Naive thymus-derived CD4-positive, alpha-beta T cell (primary cell): ENCODE results near the gene DENND1B. TPM values are rescaled to one million over a fixed set of nuclear protein-coding genes. Genes with fewer than 3 reads are reported as not detected.
"Not testable (repeated sequence)": the region's sequence is repeated elsewhere in the genome, so short reads cannot be mapped to it uniquely, and the experiment has no call there.

ENCODE experiments used
- ATAC-seq: fragments of 150-1000 bp; cut with Tn5 transposase; 2 replicates; pipeline ENCODE4 v1.10.0; 2021; ENCODE audit warnings: mild to moderate bottlenecking, moderate library complexity
- CTCF ChIA-PET: fragments of 350-600 bp; sonication (Branson Sonifier 250); formaldehyde crosslinking; loops from one replicate; lab custom pipeline; 2021; ENCODE audit warnings: antibody characterized with exemption; lab: Charles Lee
- POLR2A ChIA-PET: fragments of 350-600 bp; sonication (Branson Sonifier 250); formaldehyde crosslinking; loops from one replicate; lab custom pipeline; 2021; ENCODE audit warnings: antibody characterized with exemption, inconsistent platforms; lab: Charles Lee
- DNase-seq, 9 donors: peaks; one replicate each; pipeline versions ENCODE4 v3.0.0 to v3.0.0-alpha.2; 2020 to 2022; ENCODE audit warnings: mixed read lengths in 1 of 9
- H3K27ac ChIP-seq: one replicate; pipeline ENCODE4 v1.7.0; 2013; ENCODE audit warnings: mild to moderate bottlenecking, low read depth, low read length, moderate library complexity
- H3K27me3 ChIP-seq, 2 donors: one replicate each; pipeline ENCODE4 v1.7.0; 2013; ENCODE audit warnings: low read length in 2 of 2, mild to moderate bottlenecking in 2 of 2, moderate library complexity in 2 of 2; ENCODE audit not compliant: control insufficient read depth in 2 of 2, insufficient read depth in 2 of 2
- H3K36me3 ChIP-seq, 3 experiments: 1 replicate in 2 of 3; 2 replicates in 1 of 3; pipeline ENCODE4 v1.7.0; 2013; ENCODE audit warnings: low read length in 3 of 3, mild to moderate bottlenecking in 3 of 3, moderate library complexity in 1 of 3; ENCODE audit not compliant: insufficient read depth in 3 of 3, control insufficient read depth in 2 of 3
- H3K4me1 ChIP-seq, 2 donors: one replicate each; pipeline ENCODE4 v1.7.0; 2013; ENCODE audit warnings: low read length in 2 of 2, mild to moderate bottlenecking in 2 of 2, moderate library complexity in 1 of 2; ENCODE audit not compliant: control insufficient read depth in 2 of 2, insufficient read depth in 2 of 2
- H3K4me3 ChIP-seq: 2 replicates; pipeline ENCODE4 v1.7.0; 2013; ENCODE audit warnings: mild to moderate bottlenecking, low read length
- H3K9me3 ChIP-seq, 3 experiments: 1 replicate in 2 of 3; 2 replicates in 1 of 3; pipeline ENCODE4 v1.7.0; 2013; ENCODE audit warnings: low read length in 3 of 3; ENCODE audit not compliant: control insufficient read depth in 2 of 3
- H3K27ac Mint-ChIP-seq, 9 donors: one replicate each; pipeline ENCODE4 v1.8.0; 2020 to 2022; ENCODE audit warnings: mixed read lengths in 9 of 9, mild to moderate bottlenecking in 8 of 9, moderate library complexity in 5 of 9, inconsistent platforms in 2 of 9
- H3K27me3 Mint-ChIP-seq, 5 donors: one replicate each; pipeline ENCODE4 v1.8.0; 2021 to 2022; ENCODE audit warnings: mixed read lengths in 5 of 5, mild to moderate bottlenecking in 1 of 5
- H3K36me3 Mint-ChIP-seq, 5 donors: one replicate each; pipeline ENCODE4 v1.8.0; 2020 to 2022; ENCODE audit warnings: mixed read lengths in 5 of 5, mild to moderate bottlenecking in 3 of 5, inconsistent platforms in 1 of 5
- H3K4me1 Mint-ChIP-seq, 7 donors: one replicate each; pipeline ENCODE4 v1.8.0; 2020 to 2022; ENCODE audit warnings: mixed read lengths in 7 of 7, mild to moderate bottlenecking in 3 of 7, inconsistent platforms in 1 of 7
- H3K4me3 Mint-ChIP-seq, 10 donors: one replicate each; pipeline ENCODE4 v1.8.0; 2020 to 2022; ENCODE audit warnings: mild to moderate bottlenecking in 10 of 10, mixed read lengths in 10 of 10, moderate library complexity in 6 of 10, inconsistent platforms in 2 of 10
- H3K9me3 Mint-ChIP-seq, 11 donors: one replicate each; pipeline ENCODE4 v1.8.0; 2020 to 2022; ENCODE audit warnings: mixed read lengths in 11 of 11, mild to moderate bottlenecking in 4 of 11, inconsistent platforms in 1 of 11, moderate library complexity in 1 of 11
- intact Hi-C, 2 donors: fragments of 100-400 bp; cut with micrococcal nuclease; formaldehyde crosslinking; loops; one replicate each; pipeline ENCODE4 v1.15.1; 2023
- polyA plus RNA-seq, 2 donors: library from polyadenylated mRNA; unstranded; fragments of 300-500 nt; fragmentation: Illumina TruSeq; gene quantifications; one replicate each; pipeline ENCODE4 v1.2.3, GENCODE V29; 2021
- total RNA-seq, 6 experiments: library from RNA in 5 of 6; stranded (reverse) in 5 of 6; gene quantifications; 1 replicate in 5 of 6; 2 replicates in 1 of 6; pipeline ENCODE4 v1.2.3 and lab custom pipeline; 2021 to 2026

The DENND1B gene
- total and polyA plus RNA-seq, 7 experiments from 2014 or later: 7.3 to 28.7 (median 18.2) TPM

DNA sequence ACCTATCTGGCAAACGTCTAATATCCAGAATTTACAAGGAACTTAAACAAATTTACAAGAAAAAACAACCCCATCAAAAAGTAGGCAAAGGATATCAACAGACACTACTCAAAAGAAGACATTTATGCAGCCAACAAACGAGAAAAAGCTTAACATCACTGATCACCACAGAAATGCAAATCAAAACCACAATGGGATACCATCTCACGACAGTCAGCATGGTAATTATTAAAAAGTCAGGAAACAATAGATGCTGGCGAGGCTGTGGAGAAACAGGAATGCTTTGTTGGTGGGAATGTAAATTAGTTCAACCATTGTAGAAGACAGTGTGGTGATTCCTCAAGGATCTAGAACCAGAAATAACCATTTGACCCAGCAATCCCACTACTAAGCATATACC lies 74.6 kb downstream of the DENND1B start:
- H3K27me3 Mint-ChIP-seq, H3K9me3 ChIP-seq, H3K4me1 ChIP-seq, H3K27me3 ChIP-seq, DNase-seq, POLR2A ChIA-PET, H3K4me3 ChIP-seq, H3K4me3 Mint-ChIP-seq, H3K27ac ChIP-seq, ATAC-seq, CTCF ChIA-PET, intact Hi-C loops, H3K36me3 ChIP-seq, H3K27ac Mint-ChIP-seq: not testable (repeated sequence)
- Mint-ChIP-seq H3K9me3 (peaks cover 0 to 24% (median 0%) of the 10 kb centered on the region in 11 donors), H3K4me1 (peaks cover 0 to 58% (median 46%) of the 10 kb centered on the region in 7 donors), H3K36me3 (peaks cover 0 to 37% (median 20%) of the 10 kb centered on the region in 5 donors)

DNA sequence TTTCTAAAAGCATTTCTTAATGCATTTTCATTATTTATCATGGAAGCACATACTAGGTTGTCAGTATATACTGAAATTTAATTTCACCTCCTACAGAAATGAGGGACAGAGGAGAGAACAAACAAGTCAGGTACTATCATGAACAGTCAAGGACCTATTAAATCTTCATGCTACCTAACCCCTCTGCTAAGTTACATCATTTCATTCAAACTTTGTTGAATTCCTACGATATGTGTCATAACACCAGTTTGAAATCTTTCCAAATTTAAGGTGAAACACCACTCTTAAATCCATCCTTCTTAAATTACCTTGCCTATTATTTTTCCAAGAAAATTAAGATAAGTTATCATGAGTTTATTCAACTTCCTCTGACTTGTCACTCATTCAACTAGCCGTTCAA lies 78.9 kb downstream of the DENND1B start:
- DNase-seq (no peak), ATAC-seq (no peak)
- Histone ChIP-seq H3K9me3 (no peaks in the 10 kb centered on the region), H3K4me1 (peaks cover 0 to 9% of the 10 kb centered on the region in 2 donors), H3K36me3 (no peaks in the 10 kb centered on the region), H3K27me3 (no peaks in the 10 kb centered on the region), H3K27ac (no peak overlapping the region), H3K4me3 (no peak overlapping the region)
- POLR2A ChIA-PET: no interaction called here
- CTCF ChIA-PET: no interaction called here
- Mint-ChIP-seq H3K27me3 (no peaks in the 10 kb centered on the region), H3K27ac (no peak overlapping the region), H3K9me3 (peaks cover 0 to 17% (median 0%) of the 10 kb centered on the region in 11 donors), H3K4me1 (peaks cover 0 to 72% (median 58%) of the 10 kb centered on the region in 7 donors), H3K4me3 (peak overlapping the region in 1 of 10 donors; percentile 7), H3K36me3 (peaks cover 0 to 25% (median 17%) of the 10 kb centered on the region in 5 donors)
- intact Hi-C loops: no loop called here

DNA sequence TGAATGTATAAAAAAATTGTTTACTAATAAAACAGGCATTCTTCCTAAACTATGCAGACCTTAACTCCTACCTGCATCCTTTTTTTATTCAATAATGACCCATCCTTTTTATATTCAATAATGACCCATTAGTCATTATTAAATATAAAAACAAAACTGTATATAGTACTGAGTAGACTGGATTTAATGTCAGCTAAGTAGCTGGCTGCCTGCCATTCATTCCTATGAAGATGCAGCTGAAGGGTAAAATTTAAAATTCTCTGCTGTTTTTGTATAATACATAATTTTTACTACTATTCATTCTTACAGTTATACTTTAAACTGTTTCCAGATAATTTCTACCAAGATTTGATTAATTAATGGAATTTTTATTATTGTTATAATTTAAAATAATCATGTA lies 79.3 kb downstream of the DENND1B start:
- Histone ChIP-seq H3K4me1 (peaks cover 0 to 9% of the 10 kb centered on the region in 2 donors), H3K9me3 (no peaks in the 10 kb centered on the region), H3K27me3 (no peaks in the 10 kb centered on the region), H3K36me3 (no peaks in the 10 kb centered on the region), H3K27ac (no peak overlapping the region), H3K4me3 (no peak overlapping the region)
- Mint-ChIP-seq H3K27ac (no peak overlapping the region), H3K27me3 (no peaks in the 10 kb centered on the region), H3K9me3 (peaks cover 0 to 12% (median 0%) of the 10 kb centered on the region in 11 donors), H3K36me3 (peaks cover 0 to 25% (median 17%) of the 10 kb centered on the region in 5 donors), H3K4me1 (peaks cover 0 to 72% (median 58%) of the 10 kb centered on the region in 7 donors), H3K4me3 (no peak overlapping the region)
- ATAC-seq (no peak), DNase-seq (no peak)
- POLR2A ChIA-PET: no interaction called here
- intact Hi-C loops: no loop called here
- CTCF ChIA-PET: no interaction called here

DNA sequence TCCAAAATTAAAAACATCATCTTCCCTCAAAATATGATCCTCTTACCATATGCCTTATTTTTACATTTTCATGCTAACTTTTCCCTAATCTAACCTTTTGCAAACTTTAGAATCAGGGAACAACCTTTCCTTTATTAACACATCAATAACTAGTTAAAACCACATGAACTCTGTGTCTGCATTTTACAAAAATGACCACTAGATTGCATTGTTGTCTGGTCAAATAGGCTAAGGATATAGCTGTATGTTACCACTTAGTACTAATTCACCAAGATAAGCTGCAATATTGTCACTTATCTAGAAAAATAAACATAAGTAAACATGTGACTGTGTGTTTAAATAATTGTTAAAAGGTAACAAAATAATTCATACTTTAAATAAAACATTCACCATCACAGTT lies 82.3 kb downstream of the DENND1B start:
- ATAC-seq: no peak
- DNase-seq: no peak
- Histone ChIP-seq H3K9me3 (no peaks in the 10 kb centered on the region), H3K4me1 (peaks cover 0 to 9% of the 10 kb centered on the region in 2 donors), H3K27me3 (no peaks in the 10 kb centered on the region), H3K36me3 (no peaks in the 10 kb centered on the region), H3K27ac (no peak overlapping the region), H3K4me3 (no peak overlapping the region)
- intact Hi-C loops: loop anchor here in 1 of 2 donors (1.0 to 5.0 kb wide), 3 partner anchors 79 to 231 kb away; no protein-coding TSS in a partner anchor
- Mint-ChIP-seq H3K9me3 (peaks cover 4 to 24% (median 10%) of the 10 kb centered on the region in 11 donors), H3K4me1 (peaks cover 0 to 47% (median 33%) of the 10 kb centered on the region in 7 donors), H3K4me3 (no peak overlapping the region), H3K36me3 (peaks cover 10 to 37% (median 31%) of the 10 kb centered on the region in 5 donors), H3K27me3 (no peaks in the 10 kb centered on the region), H3K27ac (no peak overlapping the region)
- CTCF ChIA-PET: no interaction called here
- POLR2A ChIA-PET: no interaction called here

- intact Hi-C loops: loop anchor here in 1 of 2 donors (2.0 to 5.0 kb wide), 2 partner anchors 80 to 177 kb away; no protein-coding TSS in a partner anchor
- Mint-ChIP-seq H3K27me3 (no peaks in the 10 kb centered on the region), H3K9me3 (peaks cover 4 to 24% (median 12%) of the 10 kb centered on the region in 11 donors), H3K4me1 (peaks cover 0 to 45% (median 27%) of the 10 kb centered on the region in 7 donors), H3K4me3 (no peak overlapping the region), H3K36me3 (peaks cover 10 to 40% (median 32%) of the 10 kb centered on the region in 5 donors), H3K27ac (peak overlapping the region in 1 of 9 donors; percentile 26)
- peaks cover 0 to 9% of the 10 kb centered on the region in 2 donors for H3K4me1 ChIP-seq
- DNase-seq (no peak), ATAC-seq (no peak)
- no peaks in the 10 kb centered on the region for H3K27me3 ChIP-seq
- ChIA-PET POLR2A (interaction anchor here (0.6 kb wide), 1 partner anchor 84 kb away, joined by 3 read pairs; no protein-coding TSS in a partner anchor), CTCF (no interaction called here)
- no peaks in the 10 kb centered on the region for H3K36me3 ChIP-seq
- no peak overlapping the region for H3K4me3 ChIP-seq
- H3K9me3 ChIP-seq: no peaks in the 10 kb centered on the region
- no peak overlapping the region for H3K27ac ChIP-seq
These were observed 83.5 kb downstream of the DENND1B start for GRCh38 chr1:197691816-197692215.

DNA sequence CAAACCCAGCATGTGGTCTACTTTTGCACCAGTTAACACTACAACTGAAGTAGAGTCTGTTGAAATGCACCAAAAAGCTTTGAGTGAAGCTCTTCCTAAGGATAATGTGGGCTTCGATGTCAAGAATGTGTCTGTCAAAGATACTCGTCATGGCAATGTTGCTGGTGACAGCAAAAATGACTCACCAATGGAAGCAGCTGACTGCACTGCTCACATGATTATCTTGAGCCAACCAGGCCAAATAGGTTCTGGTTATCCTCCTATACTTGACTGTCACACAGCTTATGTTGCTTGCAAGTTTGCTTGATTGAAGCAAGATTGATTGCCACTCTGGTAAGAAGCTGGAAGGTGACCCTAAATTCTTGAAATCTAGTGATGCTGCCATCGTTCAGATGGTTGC lies 85.2 kb downstream of the DENND1B start:
- intact Hi-C loops: loop anchor here in 1 of 2 donors (5.0 kb wide), 1 partner anchor 82 kb away; no protein-coding TSS in a partner anchor
- no peak overlapping the region for H3K27ac Mint-ChIP-seq
- no peak for ATAC-seq
- peaks cover 4 to 24% (median 12%) of the 10 kb centered on the region in 11 donors for H3K9me3 Mint-ChIP-seq
- DNase-seq: no peak
- peaks cover 0 to 47% (median 23%) of the 10 kb centered on the region in 7 donors for H3K4me1 Mint-ChIP-seq
- H3K4me1 ChIP-seq: peaks cover 0 to 8% of the 10 kb centered on the region in 2 donors
- ChIA-PET POLR2A (no interaction called here), CTCF (no interaction called here)
- no peak overlapping the region for H3K4me3 Mint-ChIP-seq
- H3K4me3 ChIP-seq: no peak overlapping the region
- H3K36me3 Mint-ChIP-seq: peaks cover 10 to 40% (median 32%) of the 10 kb centered on the region in 5 donors
- H3K9me3 ChIP-seq: no peaks in the 10 kb centered on the region
- no peaks in the 10 kb centered on the region for H3K27me3 Mint-ChIP-seq
- no peaks in the 10 kb centered on the region for H3K36me3 ChIP-seq
- no peak overlapping the region for H3K27ac ChIP-seq
- no peaks in the 10 kb centered on the region for H3K27me3 ChIP-seq

- H3K9me3 Mint-ChIP-seq: peaks cover 4 to 24% (median 12%) of the 10 kb centered on the region in 11 donors
- Histone ChIP-seq H3K9me3 (no peaks in the 10 kb centered on the region), H3K27me3 (no peaks in the 10 kb centered on the region), H3K4me3 (no peak overlapping the region), H3K36me3 (no peaks in the 10 kb centered on the region), H3K4me1 (no peaks in the 10 kb centered on the region), H3K27ac (no peak overlapping the region)
- no peak overlapping the region for H3K4me3 Mint-ChIP-seq
- DNase-seq (no peak), ATAC-seq (no peak)
- peaks cover 0 to 41% (median 23%) of the 10 kb centered on the region in 7 donors for H3K4me1 Mint-ChIP-seq
- no peak overlapping the region for H3K27ac Mint-ChIP-seq
- CTCF ChIA-PET: no interaction called here
- intact Hi-C loops: no loop called here
- no peaks in the 10 kb centered on the region for H3K27me3 Mint-ChIP-seq
- POLR2A ChIA-PET: no interaction called here
- H3K36me3 Mint-ChIP-seq: peaks cover 10 to 40% (median 32%) of the 10 kb centered on the region in 5 donors
These were observed 87.0 kb downstream of the DENND1B start for GRCh38 chr1:197688233-197688632.
